ENCODE measurements around the gene RHOA.
"Not testable (repeated sequence)": the region's sequence is repeated elsewhere in the genome, so short reads cannot be mapped to it uniquely, and the experiment has no call there.

Gene RHOA

DNA sequence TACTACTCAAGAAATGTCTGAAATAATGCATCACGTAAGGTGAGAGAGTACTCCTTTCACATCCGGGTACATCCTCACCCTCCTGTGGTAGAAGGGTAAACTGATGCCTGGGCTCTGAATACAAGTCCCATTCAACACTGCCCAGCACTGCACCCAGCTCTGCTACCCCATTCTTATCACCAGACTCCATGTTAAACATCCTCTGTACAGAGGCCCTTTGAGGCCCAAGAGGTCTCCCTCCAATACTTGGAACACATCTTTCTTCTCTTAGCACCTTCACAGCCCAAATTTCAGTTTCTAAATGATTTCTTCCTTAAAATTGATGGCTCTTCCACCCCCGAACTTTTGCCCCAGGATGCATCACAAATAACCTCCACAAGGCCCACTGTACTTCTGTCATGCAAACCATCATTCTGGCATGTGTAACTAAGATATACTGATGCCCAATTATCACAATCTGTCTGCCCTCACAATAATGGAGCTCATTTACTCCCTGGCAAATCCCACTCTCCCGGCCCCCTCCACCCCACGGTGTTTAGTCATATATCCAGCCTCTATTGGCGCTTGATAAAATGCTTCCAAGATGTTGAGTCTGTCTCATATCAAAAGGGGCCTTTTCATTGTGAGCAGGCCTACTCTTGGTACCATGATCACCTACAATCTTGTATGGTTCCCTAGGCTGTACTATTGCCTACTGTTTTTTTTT lies 41.0 kb downstream of the RHOA start:
- DNase-seq, result no peak

DNA sequence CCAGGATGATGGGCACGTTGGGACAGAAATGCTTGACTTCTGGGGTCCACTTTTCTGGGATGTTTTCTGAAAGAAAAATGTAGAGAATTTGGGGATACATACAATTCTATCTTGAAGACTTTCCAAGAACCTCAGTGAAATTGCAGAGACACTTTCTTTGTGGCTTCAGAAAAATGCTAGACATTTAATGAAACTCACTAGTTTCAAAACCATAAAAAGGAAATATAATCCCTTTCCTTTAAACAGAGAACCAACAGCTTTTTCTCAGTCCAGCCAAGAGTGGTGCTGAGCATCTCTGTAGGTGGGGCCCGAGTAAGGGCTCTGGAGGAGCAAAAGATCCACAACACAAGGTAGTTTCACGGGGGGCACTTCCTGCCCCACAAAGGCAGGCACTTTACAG lies 49.2 kb downstream of the RHOA start:
- no peak for DNase-seq

GRCh38 chr3:49359623-49360022 lies 52.2 kb downstream of the RHOA start:
- no peak for DNase-seq

GRCh38 chr3:49358884-49359225 lies 52.9 kb downstream of the RHOA start:
- DNase-seq, result no peak

DNA sequence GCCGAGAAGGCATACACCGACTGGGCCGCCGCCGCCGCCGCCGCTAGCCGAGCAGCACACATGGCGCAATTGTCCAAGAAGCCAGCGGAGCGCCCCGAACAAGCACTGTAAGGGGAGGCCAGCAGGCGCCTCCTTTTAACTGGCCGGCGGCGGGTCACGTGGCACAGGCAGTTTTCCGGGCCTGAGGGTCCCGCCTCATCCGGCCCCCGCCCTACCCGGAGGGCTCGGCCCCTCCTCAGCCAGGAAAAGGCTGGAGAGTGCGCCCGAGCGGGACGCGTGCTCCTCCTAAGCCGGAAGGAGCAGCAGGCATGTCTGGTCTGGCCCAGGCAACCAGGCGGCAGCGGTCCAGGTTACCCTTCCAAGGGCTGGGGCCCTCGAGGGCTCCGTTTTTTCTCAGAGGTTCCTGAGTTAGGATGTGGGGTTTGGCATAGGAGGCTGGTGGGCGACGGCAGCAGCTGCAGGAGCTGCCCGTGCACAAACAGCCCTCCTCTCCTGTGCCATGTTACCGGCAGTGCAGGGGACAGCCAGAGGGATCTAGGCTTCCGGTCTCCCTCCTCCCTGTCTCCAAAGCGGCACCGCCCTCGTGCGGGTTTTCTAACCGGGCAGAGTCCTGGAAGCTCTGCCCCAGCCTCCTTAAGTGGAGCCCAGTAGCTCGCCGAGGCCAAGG lies 53.4 kb downstream of the RHOA start, which contains the start of gene GPX1:
Gene GPX1 (minus strand): TSS at position 137 of the 667 bp plus-strand sequence. CDS start 75 bp downstream, at position 62.
- peak; percentile 88 for DNase-seq

DNA sequence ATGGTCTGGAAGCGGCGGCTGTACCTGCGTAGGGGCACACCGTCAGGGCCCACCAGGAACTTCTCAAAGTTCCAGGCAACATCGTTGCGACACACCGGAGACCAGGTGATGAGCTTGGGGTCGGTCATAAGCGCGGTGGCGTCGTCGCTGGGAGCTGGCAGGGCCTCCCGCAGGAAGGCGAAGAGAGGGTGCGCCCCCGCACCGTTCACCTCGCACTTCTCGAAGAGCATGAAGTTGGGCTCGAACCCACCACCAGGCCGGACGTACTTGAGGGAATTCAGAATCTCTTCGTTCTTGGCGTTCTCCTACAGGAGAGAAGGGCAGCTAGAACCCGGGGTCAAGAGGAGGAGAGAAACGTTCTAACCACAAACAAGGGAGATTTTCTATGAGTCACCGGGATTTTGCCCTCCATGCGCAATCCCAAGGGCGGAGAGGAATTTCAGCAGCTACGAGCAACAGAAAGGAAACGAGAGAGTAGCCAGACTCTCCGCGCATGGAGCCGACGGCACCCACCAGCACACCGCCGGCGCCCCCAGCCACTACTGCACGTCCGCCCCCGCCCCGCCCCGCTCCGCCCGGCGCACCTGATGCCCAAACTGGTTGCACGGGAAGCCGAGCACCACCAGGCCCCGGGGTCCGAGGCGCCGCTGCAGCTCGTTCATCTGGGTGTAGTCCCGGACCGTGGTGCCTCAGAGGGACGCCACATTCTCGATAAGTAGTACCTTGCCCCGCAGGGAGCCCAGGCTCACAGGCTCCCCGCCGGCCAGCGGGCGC lies 54.1 kb downstream of the RHOA start:
- peak; percentile 53 for DNase-seq

GRCh38 chr3:49357095-49357442 lies 54.7 kb downstream of the RHOA start:
- DNase-seq, result not testable (repeated sequence)

GRCh38 chr3:49352890-49353421 lies 58.8 kb downstream of the RHOA start:
- DNase-seq, result no peak

GRCh38 chr3:49352281-49352680 lies 59.5 kb downstream of the RHOA start:
- no peak for DNase-seq

GRCh38 chr3:49351521-49352011 lies 60.2 kb downstream of the RHOA start:
- DNase-seq, result peak; percentile 17

- DNase-seq, result no peak
Observed at GRCh38 chr3:49349348-49350114, 62.2 kb downstream of the RHOA start.

DNA sequence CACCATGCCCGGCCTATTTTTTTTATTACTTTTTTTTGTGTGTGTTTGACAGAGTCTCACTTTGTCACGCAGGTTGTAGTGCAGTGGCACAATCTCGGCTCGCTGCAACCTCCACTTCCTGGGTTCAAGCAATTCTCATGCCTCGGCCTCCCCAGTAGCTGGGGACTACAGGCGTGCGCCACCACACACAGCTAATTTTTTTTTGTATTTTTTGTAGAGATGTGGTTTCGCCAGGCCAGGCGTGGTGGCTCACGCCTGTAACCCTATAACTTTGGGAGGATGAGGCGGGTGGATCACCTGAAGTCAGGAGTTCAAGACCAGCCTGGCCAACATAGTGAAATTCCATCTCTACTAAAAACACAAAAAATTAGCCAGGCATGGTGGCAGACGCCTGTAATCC lies 63.4 kb downstream of the RHOA start:
- DNase-seq, result not testable (repeated sequence)

DNA sequence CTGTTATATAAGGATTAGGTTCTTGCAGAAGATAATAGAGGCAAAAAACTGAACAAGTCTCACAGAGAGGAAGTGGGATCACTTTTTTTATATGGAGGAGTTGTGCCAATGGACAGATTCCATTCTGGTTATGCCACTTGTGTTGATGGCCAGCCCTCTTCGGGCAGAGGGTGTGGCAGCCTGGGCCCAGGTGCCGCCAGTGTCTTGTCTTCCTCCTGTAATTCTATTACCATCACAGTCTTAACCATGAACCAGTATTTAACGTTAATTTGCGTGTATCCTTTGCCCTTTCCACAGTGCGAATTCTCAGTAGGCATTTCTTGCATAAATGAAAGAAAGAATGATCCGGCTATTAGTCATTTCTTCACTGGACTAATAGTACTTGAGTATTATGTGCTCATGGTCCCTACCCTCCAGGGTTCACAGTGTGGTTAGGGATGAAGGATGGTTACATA lies 65.0 kb downstream of the RHOA start:
- no peak for DNase-seq

- no peak for DNase-seq
Observed at GRCh38 chr3:49343163-49343562, 68.6 kb downstream of the RHOA start.

GRCh38 chr3:49341996-49342395 lies 69.8 kb downstream of the RHOA start:
- no peak for DNase-seq

DNA sequence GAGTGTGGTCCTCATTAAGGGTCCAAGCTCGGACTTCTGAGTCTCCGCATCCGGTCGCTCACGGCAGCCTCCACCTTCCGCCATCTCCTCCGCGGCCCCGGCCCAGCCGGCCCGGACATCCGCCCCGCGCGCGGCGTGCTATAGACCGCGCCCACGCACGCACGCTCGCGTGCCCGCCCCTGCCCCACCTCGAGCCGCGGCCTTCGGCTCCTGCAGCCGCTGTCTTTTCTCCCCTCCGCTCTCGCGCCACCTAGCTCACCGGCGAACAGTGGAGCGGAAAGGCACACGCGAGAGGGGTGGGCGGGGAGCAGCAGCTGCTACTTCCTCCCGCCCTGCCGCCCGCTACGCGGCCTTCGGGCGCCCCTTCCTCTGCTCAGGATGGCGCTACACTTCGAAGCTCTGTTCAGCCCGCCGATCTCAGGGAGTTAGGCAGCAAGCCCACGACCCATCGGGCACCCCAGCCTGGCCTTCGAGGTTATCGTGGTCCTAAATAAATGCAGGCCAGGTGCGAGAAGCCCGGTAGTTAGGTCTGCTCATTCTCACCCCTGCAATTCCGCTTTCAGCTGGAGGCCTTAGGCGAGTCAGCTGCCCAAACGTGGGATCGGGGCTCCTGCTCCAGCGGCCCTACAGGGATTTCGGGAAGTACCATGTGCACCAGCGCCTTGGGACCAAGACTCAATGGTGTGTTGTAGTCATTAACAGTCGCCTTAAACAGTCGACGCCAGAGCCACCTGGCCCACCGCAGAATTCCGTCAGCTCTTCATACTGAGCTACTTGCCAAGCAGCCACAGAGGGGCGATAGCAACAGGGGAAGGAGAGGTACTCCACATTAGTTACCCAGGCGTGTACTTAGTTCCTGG lies 71.6 kb downstream of the RHOA start, which contains the start of gene USP4:
Gene USP4 (minus strand): TSS at position 113 of the 860 bp plus-strand sequence. CDS start 29 bp downstream, at position 84.
- DNase-seq, result peak; percentile 95

DNA sequence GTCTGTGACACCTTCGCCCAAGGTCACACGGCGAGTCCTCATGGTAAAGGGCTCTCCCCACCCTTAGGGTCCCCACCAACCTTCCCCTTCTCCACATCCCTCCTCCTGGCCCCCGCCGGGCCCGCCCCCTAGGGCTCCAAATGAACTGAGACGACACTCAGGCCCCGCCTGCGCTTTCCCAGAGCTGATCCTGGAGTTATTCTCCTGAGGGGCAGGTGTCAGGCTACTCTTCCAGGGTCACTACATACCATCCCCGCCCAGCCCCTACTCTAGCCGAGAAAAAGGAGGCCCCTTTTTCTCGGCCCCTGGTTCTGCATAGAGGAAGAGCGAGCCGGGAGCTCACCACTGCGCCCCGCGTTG lies 72.2 kb downstream of the RHOA start:
- DNase-seq, result no peak

DNA sequence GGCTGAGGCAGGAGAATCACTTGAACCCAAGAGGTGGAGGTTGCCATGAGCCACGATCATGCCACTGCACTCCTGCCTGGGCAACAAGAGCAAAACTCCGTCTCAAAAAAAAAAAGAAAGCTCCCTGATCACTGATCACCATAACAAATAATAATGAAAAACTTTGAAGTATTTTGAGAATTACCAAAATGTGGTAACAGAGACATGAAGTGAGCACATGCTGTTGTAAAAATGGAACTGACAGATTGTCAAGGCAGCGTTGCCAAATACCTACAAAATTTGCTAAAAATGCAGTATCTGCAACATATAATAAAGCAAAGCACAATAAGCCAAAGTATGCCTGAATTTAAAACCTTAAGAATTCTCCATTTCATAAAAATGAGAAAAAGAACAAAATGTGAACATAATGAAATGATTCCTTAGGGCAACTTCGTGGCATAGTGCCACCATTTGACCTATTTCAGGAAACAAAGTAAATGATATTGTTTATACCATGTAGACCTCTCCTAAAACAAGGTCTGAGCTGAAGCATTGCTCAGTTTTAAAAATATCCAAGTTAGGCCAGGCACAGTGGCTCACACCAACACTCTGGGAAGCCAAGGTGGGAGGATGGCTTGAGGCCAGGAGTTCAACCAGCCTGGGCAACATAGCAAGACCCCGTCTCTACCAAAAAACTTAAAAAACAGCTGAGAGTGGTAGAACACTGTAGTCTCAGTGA lies 77.7 kb downstream of the RHOA start:
- DNase-seq, result no peak

DNA sequence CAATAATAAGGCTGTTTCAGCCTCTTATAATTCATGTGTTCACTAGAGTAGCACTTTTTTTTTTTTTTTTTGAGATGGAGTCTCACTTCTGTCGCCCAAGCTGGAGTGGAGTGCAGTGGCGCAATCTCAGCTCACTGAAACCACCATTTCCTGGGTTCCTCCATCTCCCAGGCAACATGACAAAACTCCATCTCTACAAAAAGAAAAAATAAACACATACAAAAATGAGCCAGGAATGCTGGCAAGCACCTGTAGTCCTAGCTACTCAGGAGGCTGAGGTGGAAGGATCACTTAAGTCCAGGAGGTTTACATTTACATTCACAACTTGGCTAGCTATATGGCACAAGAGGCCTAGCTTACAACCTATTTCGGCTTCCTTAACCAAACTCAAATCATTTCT lies 78.7 kb downstream of the RHOA start:
- DNase-seq, result no peak

GRCh38 chr3:49329186-49329585 lies 82.6 kb downstream of the RHOA start:
- DNase-seq, result no peak
